Neural progenitor cell (in vitro differentiated cells): ENCODE results near the gene PROZ. TPM values are rescaled to one million over a fixed set of nuclear protein-coding genes. Genes with fewer than 3 reads are reported as not detected.

Experiments
- DNase-seq: peaks from one replicate; pipeline ENCODE4 v3.0.0-alpha.2; 2016; ENCODE audit warnings: low spot score
- H2AFZ ChIP-seq: fragments of 200-600 bp; sonication (generic); replicated peaks from 2 replicates; pipeline ENCODE4 v1.6.1; 2016; ENCODE audit warnings: antibody characterized with exemption
- H3F3A ChIP-seq: fragments of 200-600 bp; sonication (generic); 2 replicates; pipeline ENCODE4 v1.6.1; 2016; ENCODE audit warnings: antibody characterized with exemption, low read depth
- H3K27ac ChIP-seq: fragments of 200-600 bp; sonication (generic); 2 replicates; pipeline ENCODE4 v1.5.1; 2016; ENCODE audit warnings: mild to moderate bottlenecking
- H3K27me3 ChIP-seq: fragments of 200-600 bp; sonication (generic); 2 replicates; pipeline ENCODE4 v1.6.1; 2016; ENCODE audit warnings: mild to moderate bottlenecking, moderate library complexity
- H3K36me3 ChIP-seq: fragments of 200-600 bp; sonication (generic); 2 replicates; pipeline ENCODE4 v1.5.1; 2016
- H3K4me1 ChIP-seq: fragments of 200-600 bp; sonication (generic); 2 replicates; pipeline ENCODE4 v1.6.1; 2016; ENCODE audit warnings: mixed run types
- H3K4me2 ChIP-seq: fragments of 200-600 bp; sonication (generic); 2 replicates; pipeline ENCODE4 v1.6.1; 2016
- H3K4me3 ChIP-seq: fragments of 200-600 bp; sonication (generic); 2 replicates; pipeline ENCODE4 v1.5.1; 2016
- H3K79me2 ChIP-seq: fragments of 200-600 bp; sonication (generic); 2 replicates; pipeline ENCODE4 v1.6.1; 2016; ENCODE audit warnings: low read depth
- H3K9ac ChIP-seq: fragments of 200-600 bp; sonication (generic); 2 replicates; pipeline ENCODE4 v1.6.1; 2016
- H3K9me3 ChIP-seq: fragments of 200-600 bp; sonication (generic); 2 replicates; pipeline ENCODE4 v1.5.1; 2016; ENCODE audit warnings: low read depth
- H4K20me1 ChIP-seq: fragments of 200-600 bp; sonication (generic); 2 replicates; pipeline ENCODE4 v1.6.1; 2016; ENCODE audit warnings: low read depth
- H3K27ac Mint-ChIP-seq: 3 replicates; pipeline ENCODE4 v1.8.0; 2021; ENCODE audit warnings: mixed read lengths
- H3K27me3 Mint-ChIP-seq: 2 replicates; pipeline ENCODE4 v1.8.0; 2022; ENCODE audit warnings: low read depth, mild to moderate bottlenecking, inconsistent platforms, moderate library complexity, mixed read lengths; ENCODE audit not compliant: insufficient read depth
- H3K36me3 Mint-ChIP-seq: 3 replicates; pipeline ENCODE4 v1.8.0; 2021; ENCODE audit warnings: mixed read lengths
- H3K4me1 Mint-ChIP-seq: 3 replicates; pipeline ENCODE4 v1.8.0; 2021; ENCODE audit warnings: mixed read lengths
- H3K4me3 Mint-ChIP-seq: 3 replicates; pipeline ENCODE4 v1.8.0; 2021; ENCODE audit warnings: mild to moderate bottlenecking, moderate library complexity, mixed read lengths
- H3K9me3 Mint-ChIP-seq: 3 replicates; pipeline ENCODE4 v1.8.0; 2020; ENCODE audit warnings: mixed read lengths
- CTCF ChIP-seq: fragments of 200-600 bp; sonication (generic); IDR thresholded peaks from 2 replicates; pipeline ENCODE4 v1.5.1; 2017; ENCODE audit warnings: antibody characterized with exemption, mild to moderate bottlenecking
- EZH2 ChIP-seq: fragments of 200-600 bp; sonication (generic); IDR thresholded peaks from 2 replicates; pipeline ENCODE4 v1.6.1; 2017; ENCODE audit warnings: antibody characterized with exemption, mild to moderate bottlenecking, moderate library complexity
- EZH2phosphoT487 ChIP-seq: fragments of 200-600 bp; sonication (generic); IDR thresholded peaks from 2 replicates; pipeline ENCODE4 v1.6.1; 2017; ENCODE audit warnings: antibody characterized with exemption
- total RNA-seq: library from RNA; depleted of rRNA; stranded (reverse); fragments of >200 nt; gene quantifications from 2 replicates; pipeline ENCODE4 v1.2.3, GENCODE V29; 2015; ENCODE audit warnings: low replicate concordance

PROZ gene
- total RNA-seq, 1 donor from 2014 or later: not detected

- H3K27ac ChIP-seq: no peak overlapping the region
- no peak overlapping the region for H3K4me2 ChIP-seq
- no peaks in the 10 kb centered on the region for H4K20me1 ChIP-seq
- no peak for DNase-seq
- no peaks in the 10 kb centered on the region for H3K9me3 Mint-ChIP-seq
- H3K36me3 ChIP-seq: no peaks in the 10 kb centered on the region
- H3K27me3 ChIP-seq: peaks cover 19% of the 10 kb centered on the region
- H3K79me2 ChIP-seq: no peaks in the 10 kb centered on the region
- no peak overlapping the region for H3K9ac ChIP-seq
- H3K36me3 Mint-ChIP-seq: peaks cover 4% of the 10 kb centered on the region
- H3K4me3 ChIP-seq: no peak overlapping the region
- no peak overlapping the region for H3K4me3 Mint-ChIP-seq
- H3F3A ChIP-seq: peaks cover 8% of the 10 kb centered on the region
- H3K9me3 ChIP-seq: no peaks in the 10 kb centered on the region
- peak overlapping the region; percentile 30 for H3K27ac Mint-ChIP-seq
- peaks cover 28% of the 10 kb centered on the region for H3K4me1 Mint-ChIP-seq
- H2AFZ ChIP-seq: no peak overlapping the region
- TF ChIP-seq EZH2phosphoT487: no peak
- no peak for TF ChIP-seq EZH2
- TF ChIP-seq CTCF: no peak
- peaks cover 24% of the 10 kb centered on the region for H3K4me1 ChIP-seq
- peaks cover 10% of the 10 kb centered on the region for H3K27me3 Mint-ChIP-seq
These were observed 4.6 kb downstream of the PROZ start for GRCh38 chr13:113162783-113163685.

- Histone ChIP-seq H3K4me3 (no peak overlapping the region), H2AFZ (no peak overlapping the region), H3K4me2 (no peak overlapping the region), H3K36me3 (no peaks in the 10 kb centered on the region), H4K20me1 (peaks cover under 1% of the 10 kb centered on the region), H3K27me3 (peaks cover 19% of the 10 kb centered on the region), H3K9ac (no peak overlapping the region), H3K9me3 (no peaks in the 10 kb centered on the region), H3K79me2 (no peaks in the 10 kb centered on the region), H3K4me1 (peaks cover 12% of the 10 kb centered on the region), H3F3A (peaks cover 9% of the 10 kb centered on the region), H3K27ac (no peak overlapping the region)
- Mint-ChIP-seq H3K9me3 (peaks cover 4% of the 10 kb centered on the region), H3K4me3 (no peak overlapping the region), H3K27ac (peak overlapping the region; percentile 72), H3K4me1 (peaks cover 20% of the 10 kb centered on the region), H3K36me3 (peaks cover 11% of the 10 kb centered on the region), H3K27me3 (peaks cover 10% of the 10 kb centered on the region)
- TF ChIP-seq CTCF: no peak
- no peak for TF ChIP-seq EZH2
- TF ChIP-seq EZH2phosphoT487: no peak
- DNase-seq: no peak
These were observed 6.0 kb downstream of the PROZ start for GRCh38 chr13:113164492-113164891.

- H3K4me3 Mint-ChIP-seq: no peak overlapping the region
- Histone ChIP-seq H3K27me3 (peaks cover 16% of the 10 kb centered on the region), H3K27ac (no peak overlapping the region), H3K4me3 (no peak overlapping the region), H3K9ac (no peak overlapping the region), H3K9me3 (no peaks in the 10 kb centered on the region), H3K36me3 (no peaks in the 10 kb centered on the region), H4K20me1 (peaks cover 6% of the 10 kb centered on the region), H2AFZ (no peak overlapping the region), H3K79me2 (no peaks in the 10 kb centered on the region), H3F3A (peaks cover 13% of the 10 kb centered on the region), H3K4me1 (peaks cover 14% of the 10 kb centered on the region), H3K4me2 (no peak overlapping the region)
- H3K9me3 Mint-ChIP-seq: peaks cover 4% of the 10 kb centered on the region
- TF ChIP-seq EZH2phosphoT487 (no peak), CTCF (no peak), EZH2 (no peak)
- no peak for DNase-seq
- H3K4me1 Mint-ChIP-seq: peaks cover 10% of the 10 kb centered on the region
- peaks cover 13% of the 10 kb centered on the region for H3K36me3 Mint-ChIP-seq
- H3K27me3 Mint-ChIP-seq: peaks cover 9% of the 10 kb centered on the region
- H3K27ac Mint-ChIP-seq: no peak overlapping the region
These were observed 7.8 kb downstream of the PROZ start for GRCh38 chr13:113166266-113166665.
